Measurements from ENCODE around the gene PAQR7. TPM values are rescaled to one million over a fixed set of nuclear protein-coding genes. Genes with fewer than 3 reads are reported as not detected.

The PAQR7 gene
- total RNA-seq, 1 donor from 2014 or later, result 6.9 TPM

DNA sequence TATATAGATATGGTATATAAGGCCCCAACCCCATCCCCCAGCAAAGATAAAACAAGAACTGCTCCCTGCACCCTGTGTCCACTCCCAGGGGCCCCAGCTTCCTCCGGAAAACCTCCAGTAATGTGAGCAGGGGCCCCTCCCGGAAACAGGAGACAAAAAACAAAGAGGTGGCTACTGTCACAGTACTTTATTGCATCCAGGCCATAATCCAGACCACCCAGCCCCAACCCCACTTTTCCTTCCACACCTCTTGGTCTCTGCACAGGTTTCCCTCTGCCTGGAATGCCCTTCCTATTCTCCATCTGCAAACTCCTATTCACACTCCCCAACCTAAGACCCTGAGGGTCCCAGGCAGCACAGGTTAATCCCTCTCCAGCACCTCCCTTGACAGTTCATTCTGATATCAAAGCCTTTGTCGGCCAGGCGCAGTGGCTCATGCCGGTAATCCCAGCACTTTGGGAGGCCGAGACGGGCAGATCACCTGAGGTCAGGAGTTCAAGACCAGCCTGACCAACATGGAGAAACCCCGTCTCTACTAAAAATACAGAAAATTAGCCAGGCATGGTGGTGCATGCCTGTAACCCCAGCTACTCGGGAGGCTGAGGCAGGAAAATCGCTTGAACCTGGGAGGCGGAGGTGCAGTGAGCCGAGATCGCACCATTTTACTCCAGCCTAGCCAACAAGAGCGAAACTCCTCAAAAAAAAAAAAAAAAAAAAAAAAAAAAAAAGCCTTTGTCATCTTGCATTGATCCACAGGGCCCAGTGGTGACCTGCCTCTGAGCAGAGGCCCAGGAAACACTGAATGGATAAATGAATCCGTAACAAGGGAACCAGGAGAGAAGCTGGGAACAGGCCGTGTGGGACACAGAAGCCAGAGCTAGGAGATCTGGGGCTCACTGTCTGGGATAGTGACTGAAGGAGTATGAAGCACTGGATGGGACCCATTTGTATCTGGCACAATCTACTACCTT, 13.9 kb downstream of the PAQR7 start:
- no peaks in the 10 kb centered on the region for H3K27me3 ChIP-seq
- no peak overlapping the region for H3K27ac ChIP-seq
- intact Hi-C loops (cut with DNase I), result no loop called here
- DNase-seq (ENCODE audit: low spot score in 2 of 2), result no peak
- H3K9me3 ChIP-seq, result no peaks in the 10 kb centered on the region
- peaks cover 5 to 10% of the 10 kb centered on the region in 2 donors for H3K36me3 ChIP-seq
- TF ChIP-seq, protein P1, sequence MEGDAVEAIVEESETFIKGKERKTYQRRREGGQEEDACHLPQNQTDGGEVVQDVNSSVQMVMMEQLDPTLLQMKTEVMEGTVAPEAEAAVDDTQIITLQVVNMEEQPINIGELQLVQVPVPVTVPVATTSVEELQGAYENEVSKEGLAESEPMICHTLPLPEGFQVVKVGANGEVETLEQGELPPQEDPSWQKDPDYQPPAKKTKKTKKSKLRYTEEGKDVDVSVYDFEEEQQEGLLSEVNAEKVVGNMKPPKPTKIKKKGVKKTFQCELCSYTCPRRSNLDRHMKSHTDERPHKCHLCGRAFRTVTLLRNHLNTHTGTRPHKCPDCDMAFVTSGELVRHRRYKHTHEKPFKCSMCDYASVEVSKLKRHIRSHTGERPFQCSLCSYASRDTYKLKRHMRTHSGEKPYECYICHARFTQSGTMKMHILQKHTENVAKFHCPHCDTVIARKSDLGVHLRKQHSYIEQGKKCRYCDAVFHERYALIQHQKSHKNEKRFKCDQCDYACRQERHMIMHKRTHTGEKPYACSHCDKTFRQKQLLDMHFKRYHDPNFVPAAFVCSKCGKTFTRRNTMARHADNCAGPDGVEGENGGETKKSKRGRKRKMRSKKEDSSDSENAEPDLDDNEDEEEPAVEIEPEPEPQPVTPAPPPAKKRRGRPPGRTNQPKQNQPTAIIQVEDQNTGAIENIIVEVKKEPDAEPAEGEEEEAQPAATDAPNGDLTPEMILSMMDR (IDR thresholded peaks at IDR 0.05), result no peak
- H3K4me1 ChIP-seq, result peaks cover 5 to 7% of the 10 kb centered on the region in 2 donors
- H3K4me3 ChIP-seq, result no peak overlapping the region

- Histone ChIP-seq H3K4me1 (peaks cover 5 to 7% of the 10 kb centered on the region in 2 donors), H3K27me3 (no peaks in the 10 kb centered on the region), H3K4me3 (peak within 1 kb of the TSS; percentile 68 to 70), H3K27ac (peak within 1 kb of the TSS; percentile 63 to 70), H3K36me3 (peaks cover 5 to 10% of the 10 kb centered on the region in 2 donors), H3K9me3 (no peaks in the 10 kb centered on the region)
- TF ChIP-seq, protein P1 (IDR thresholded peaks at IDR 0.05), result no peak
- intact Hi-C loops (cut with DNase I), result no loop called here
- DNase-seq (ENCODE audit: low spot score in 2 of 2), result peak in 1 of 2 donors; percentile 91
Observed at GRCh38 chr1:25858906-25859789, 16.4 kb downstream of the PAQR7 start, which contains the start of gene AUNIP. Gene AUNIP (minus strand): TSS chr1:25859457. CDS start chr1:25859357, 100 bp downstream.

DNA sequence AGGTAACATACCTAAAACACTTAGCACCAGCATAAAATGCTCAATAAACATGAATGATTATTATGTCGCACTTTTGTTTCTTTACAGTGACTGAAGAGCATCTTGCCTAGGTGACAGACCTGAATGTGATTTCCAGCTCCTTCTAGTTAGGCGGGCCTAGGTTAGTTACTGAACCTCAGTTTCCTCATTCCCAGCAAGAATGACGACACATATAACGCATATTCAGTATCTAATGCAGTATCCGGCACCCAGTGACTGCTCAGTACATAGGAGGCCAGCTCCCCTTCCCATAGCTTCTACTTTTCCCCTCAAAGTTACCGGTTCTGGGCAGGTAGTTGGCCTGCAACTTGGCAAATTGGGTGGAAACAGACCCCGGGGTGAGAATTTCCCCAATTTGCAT, 17.0 kb downstream of the PAQR7 start:
- no peak for DNase-seq (ENCODE audit: low spot score in 2 of 2)
- Histone ChIP-seq H3K27me3 (no peaks in the 10 kb centered on the region), H3K4me1 (peaks cover 5 to 7% of the 10 kb centered on the region in 2 donors), H3K9me3 (no peaks in the 10 kb centered on the region), H3K36me3 (peaks cover 5 to 7% of the 10 kb centered on the region in 2 donors), H3K27ac (no peak overlapping the region), H3K4me3 (peak overlapping the region; percentile 68 to 70)
- TF ChIP-seq, protein P1 (IDR thresholded peaks at IDR 0.05), result no peak
- intact Hi-C loops (cut with DNase I), result no loop called here

- Histone ChIP-seq H3K4me1 (peaks cover 5 to 7% of the 10 kb centered on the region in 2 donors), H3K4me3 (no peak overlapping the region), H3K9me3 (no peaks in the 10 kb centered on the region), H3K36me3 (no peaks in the 10 kb centered on the region), H3K27ac (no peak overlapping the region), H3K27me3 (no peaks in the 10 kb centered on the region)
- intact Hi-C loops (cut with DNase I), result no loop called here
- TF ChIP-seq, protein P1 (IDR thresholded peaks at IDR 0.05), result no peak
- DNase-seq (ENCODE audit: low spot score in 2 of 2), result no peak
Observed at GRCh38 chr1:25856856-25857255, 18.7 kb downstream of the PAQR7 start.

DNA sequence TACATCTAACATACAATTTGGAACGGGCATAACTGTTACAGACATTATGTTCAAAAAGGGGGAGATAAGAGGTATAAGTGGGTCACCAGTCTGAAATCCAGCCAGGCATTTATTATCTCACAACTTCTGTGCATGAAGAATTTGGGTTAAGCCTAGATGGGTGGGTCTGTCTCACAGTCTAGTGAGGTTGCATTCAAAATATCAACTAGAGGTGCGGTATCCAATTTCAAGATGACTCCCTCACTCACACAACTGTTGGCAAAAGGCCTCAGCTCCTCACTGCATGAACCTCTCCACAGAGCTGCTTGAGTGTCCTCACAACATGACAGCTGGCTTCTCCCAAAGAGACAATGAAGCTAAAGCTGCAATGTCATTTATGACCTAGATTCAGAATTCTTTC, 21.0 kb downstream of the PAQR7 start:
- TF ChIP-seq, protein P1 (IDR thresholded peaks at IDR 0.05), result no peak
- Histone ChIP-seq H3K27me3 (no peaks in the 10 kb centered on the region), H3K9me3 (no peaks in the 10 kb centered on the region), H3K27ac (no peak overlapping the region), H3K4me3 (no peak overlapping the region), H3K4me1 (peaks cover 5 to 7% of the 10 kb centered on the region in 2 donors), H3K36me3 (no peaks in the 10 kb centered on the region)
- intact Hi-C loops (cut with DNase I), result no loop called here
- DNase-seq (ENCODE audit: low spot score in 2 of 2), result no peak

Data from ascending aorta (tissue), 2 donors.